ENCODE measurements around the gene RXRB.
"Not testable (repeated sequence)": the region's sequence is repeated elsewhere in the genome, so short reads cannot be mapped to it uniquely, and the experiment has no call there.

RXRB gene

DNA sequence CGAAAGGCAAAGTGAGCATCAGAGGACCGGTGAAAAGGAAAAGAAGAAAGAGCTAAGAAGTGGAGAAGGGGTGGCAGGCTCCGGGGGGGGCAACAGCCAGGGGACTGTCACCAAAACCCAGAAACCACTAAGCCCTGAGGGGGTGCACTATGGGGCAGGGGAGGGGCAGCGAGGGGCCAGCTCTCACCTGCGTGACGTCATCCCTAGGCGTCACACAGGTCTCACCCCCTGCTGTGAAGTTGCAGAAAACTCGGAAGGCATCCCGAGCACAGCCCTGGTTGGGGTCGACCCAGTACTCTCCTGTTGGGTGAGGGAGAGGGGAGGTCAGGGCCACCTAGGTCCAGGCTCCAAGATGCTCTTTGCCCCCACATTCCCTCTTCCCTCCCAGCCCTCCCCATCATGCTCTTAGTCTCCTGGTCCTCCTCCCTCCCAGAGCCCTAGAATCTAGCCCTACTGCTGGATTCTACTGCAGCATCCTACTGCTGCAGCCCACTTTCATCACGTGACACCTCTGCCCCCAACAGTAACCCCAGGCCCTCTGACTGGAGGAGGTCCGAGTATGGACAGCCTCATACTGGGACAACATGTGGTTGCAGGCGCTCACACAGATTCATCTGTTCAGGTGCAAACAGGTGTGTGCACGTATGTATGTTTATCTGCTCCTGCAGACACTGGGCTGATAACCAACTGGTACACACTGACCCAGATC, 35.6 kb downstream of the RXRB start:
- DNase-seq (ENCODE audit: low read depth in 2 of 2, low spot score in 1 of 2), result no peak

DNA sequence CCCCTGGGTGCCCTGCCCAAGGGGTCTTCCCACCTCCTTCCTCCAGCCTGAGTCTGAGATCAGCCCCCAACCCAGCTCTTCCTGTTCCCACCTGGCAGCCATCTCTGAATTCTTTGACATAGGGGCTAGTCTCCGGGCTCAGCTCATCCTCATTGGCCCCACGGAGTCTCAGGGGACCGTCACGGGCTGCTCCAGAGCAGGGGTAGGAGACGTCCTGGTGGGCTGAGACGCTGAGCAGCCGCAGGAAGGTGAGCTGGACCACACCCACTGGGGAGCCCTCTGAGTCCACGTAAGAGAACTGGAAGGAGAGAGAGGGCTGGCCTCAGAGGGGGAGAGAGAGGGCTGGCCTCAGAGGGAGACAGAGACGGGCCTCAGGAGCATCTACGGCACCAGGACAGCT, 36.3 kb downstream of the RXRB start:
- DNase-seq (ENCODE audit: low read depth in 2 of 2, low spot score in 1 of 2), result no peak

DNA sequence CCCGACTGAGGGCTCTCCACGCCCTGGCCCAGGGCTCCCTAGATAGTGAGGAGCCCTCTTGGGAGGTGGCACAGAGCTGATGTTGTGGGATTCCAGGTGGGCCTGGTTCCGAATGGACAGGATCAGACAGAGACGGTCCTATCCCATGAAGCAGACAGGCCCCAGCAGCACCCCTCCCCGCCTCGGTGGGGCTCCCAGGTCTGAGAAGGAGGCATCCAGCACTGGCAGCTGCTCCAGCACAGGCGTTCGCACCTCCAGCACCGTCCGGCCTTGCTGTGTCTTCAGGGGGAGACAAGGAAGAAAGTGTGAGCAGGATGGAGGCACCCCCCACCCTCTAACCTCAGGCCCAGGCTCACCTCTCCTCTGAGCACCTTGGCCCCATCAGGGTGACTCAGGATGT, 36.9 kb downstream of the RXRB start:
- no peak for DNase-seq (ENCODE audit: low read depth in 2 of 2, low spot score in 1 of 2)

GRCh38 chr6:33161354-33162331, 38.8 kb downstream of the RXRB start:
- DNase-seq (ENCODE audit: low read depth in 2 of 2, low spot score in 1 of 2), result peak; percentile 64 to 65

DNA sequence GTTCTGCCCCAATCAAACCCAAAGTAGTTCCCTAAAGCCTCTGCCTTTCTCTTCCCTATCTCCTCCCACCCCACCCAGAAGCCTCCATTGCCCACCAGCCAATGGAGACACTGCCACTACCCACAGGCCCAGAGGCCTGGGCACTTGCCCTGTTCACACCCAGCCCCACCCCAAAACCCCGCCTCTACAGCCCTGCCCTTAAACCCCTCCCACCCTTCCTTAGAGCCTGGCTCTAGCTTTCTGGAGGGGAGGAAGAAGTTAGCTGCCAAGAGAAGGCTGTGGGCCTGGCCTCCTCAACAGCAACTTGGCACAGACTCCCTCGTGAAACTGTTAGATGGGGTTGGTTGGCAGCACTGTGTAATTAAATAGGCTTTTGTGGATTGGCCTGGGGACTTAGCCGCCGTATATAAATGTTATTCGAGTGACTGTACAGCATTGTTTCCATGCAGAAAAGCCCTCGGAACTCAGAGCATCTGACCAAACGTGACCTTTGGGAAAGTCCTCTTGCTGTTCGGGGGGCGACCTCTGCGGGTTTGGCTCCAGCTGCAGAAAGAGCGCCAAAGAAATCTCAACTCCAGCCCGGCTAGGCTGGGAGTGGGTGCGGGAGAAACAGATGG, 39.6 kb downstream of the RXRB start:
- DNase-seq (ENCODE audit: low read depth in 2 of 2, low spot score in 1 of 2), result no peak

DNA sequence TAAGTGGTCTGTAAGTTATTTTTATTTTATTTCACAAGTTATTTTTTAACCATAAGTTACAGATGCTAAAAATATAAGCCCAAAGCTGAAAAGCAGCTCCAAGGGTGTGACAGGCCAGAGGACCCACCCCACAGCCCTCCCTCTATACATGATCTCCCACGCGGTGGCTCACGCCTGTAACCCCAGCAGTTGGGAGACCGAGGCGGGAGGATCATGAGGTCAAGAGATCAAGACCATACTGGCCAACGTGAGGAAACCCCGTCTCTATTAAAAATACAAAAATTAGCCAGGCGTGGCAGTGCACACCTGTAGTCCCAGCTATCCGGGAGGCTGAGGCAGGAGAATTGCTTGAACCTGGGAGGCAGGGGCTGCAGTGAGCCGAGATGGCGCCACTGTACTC, 40.4 kb downstream of the RXRB start:
- no peak for DNase-seq (ENCODE audit: low read depth in 2 of 2, low spot score in 1 of 2)

DNA sequence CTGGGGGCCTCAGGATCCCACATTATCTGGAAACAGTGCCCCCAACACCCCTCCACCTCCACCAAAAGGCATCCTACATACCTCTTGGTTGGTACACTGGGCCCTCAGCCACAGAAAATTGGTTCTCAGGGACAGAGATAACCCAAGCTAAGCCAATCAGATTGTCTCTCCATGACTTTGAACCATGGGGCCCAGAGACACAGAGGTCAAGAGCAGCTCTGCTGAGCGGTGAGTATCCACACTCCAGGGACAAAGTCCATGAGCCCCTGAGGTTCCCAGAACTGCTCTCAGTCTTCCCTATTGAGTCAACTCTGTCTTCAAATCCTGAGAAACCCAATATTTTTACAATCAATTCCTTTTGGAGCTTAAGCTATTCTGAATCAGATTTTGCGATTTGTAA, 43.5 kb downstream of the RXRB start:
- DNase-seq (ENCODE audit: low read depth in 2 of 2, low spot score in 1 of 2), result no peak

GRCh38 chr6:33156561-33156960, 43.9 kb downstream of the RXRB start:
- DNase-seq (ENCODE audit: low read depth in 2 of 2, low spot score in 1 of 2), result no peak

- DNase-seq (ENCODE audit: low read depth in 2 of 2, low spot score in 1 of 2), result no peak
Measured at GRCh38 chr6:33154349-33154748, 46.1 kb downstream of the RXRB start.

GRCh38 chr6:33151050-33151449, 49.4 kb downstream of the RXRB start:
- no peak for DNase-seq (ENCODE audit: low read depth in 2 of 2, low spot score in 1 of 2)

DNA sequence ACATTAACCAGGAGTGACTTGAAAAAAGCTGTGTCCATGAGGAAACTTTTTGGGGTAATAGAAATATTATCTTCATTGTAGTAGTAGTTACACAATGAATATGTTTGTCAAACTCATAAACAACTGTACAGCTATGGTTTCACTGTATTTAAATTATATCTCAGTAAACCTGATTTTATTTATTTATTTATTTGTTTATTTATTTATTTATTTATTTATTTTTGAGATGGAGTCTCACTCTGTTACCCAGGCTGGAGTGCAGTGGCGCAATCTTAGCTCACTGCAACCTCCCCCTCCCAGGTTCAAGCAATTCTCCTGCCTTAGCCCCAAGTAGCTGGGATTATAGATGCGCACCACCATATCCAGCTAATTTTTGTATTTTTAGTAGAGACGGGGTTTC, 49.9 kb downstream of the RXRB start:
- not testable (repeated sequence) for DNase-seq (ENCODE audit: low read depth in 2 of 2, low spot score in 1 of 2)

- DNase-seq (ENCODE audit: low read depth in 2 of 2, low spot score in 1 of 2), result no peak
Measured at GRCh38 chr6:33147807-33148666, 52.4 kb downstream of the RXRB start.

DNA sequence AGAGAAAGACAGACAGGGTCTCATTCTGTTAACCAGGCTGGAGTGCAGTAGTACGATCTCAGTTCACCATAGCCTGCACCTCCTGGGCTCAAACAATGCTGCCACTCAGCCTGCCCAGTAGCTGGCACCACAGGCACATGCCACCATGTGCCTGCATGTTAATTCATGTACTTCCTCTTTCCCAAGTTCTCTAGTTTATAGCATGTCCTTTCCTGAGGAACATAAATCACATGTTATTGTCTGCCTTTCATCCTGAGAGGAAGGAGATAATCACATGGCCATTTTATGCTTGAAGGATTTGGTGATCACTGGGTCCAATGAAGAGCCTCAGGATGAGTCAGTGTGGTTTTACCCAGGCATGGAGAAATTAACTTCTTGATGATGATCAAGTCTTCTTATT, 56.1 kb downstream of the RXRB start:
- no peak for DNase-seq (ENCODE audit: low read depth in 2 of 2, low spot score in 1 of 2)

Measured in stimulated activated CD8-positive, alpha-beta memory T cell treated with anti-CD3 and anti-CD28 coated beads, Interleukin-4, amount 100 ng/mL, for 4 hours (primary cell).